GM21737 (cell line): ENCODE data around the gene EPS8.
"Not testable (repeated sequence)": the region's sequence is repeated elsewhere in the genome, so short reads cannot be mapped to it uniquely, and the experiment has no call there.

Experiments
- ATAC-seq: cut with Tn5 transposase; IDR thresholded peaks from one replicate; pipeline ENCODE4 v1.9.1; 2021; ENCODE audit warnings: mild to moderate bottlenecking, moderate library complexity; ENCODE audit not compliant: unreplicated experiment

The EPS8 gene

GRCh38 chr12:15757553-15758255, 31.5 kb downstream of the EPS8 start:
- no peak for ATAC-seq

GRCh38 chr12:15756822-15757221, 32.4 kb downstream of the EPS8 start:
- no peak for ATAC-seq

GRCh38 chr12:15754233-15754632, 35.0 kb downstream of the EPS8 start:
- ATAC-seq: no peak

- no peak for ATAC-seq
Measured at GRCh38 chr12:15752785-15753184, 36.4 kb downstream of the EPS8 start.

GRCh38 chr12:15751741-15752140, 37.4 kb downstream of the EPS8 start:
- no peak for ATAC-seq

GRCh38 chr12:15749937-15750336, 39.3 kb downstream of the EPS8 start:
- no peak for ATAC-seq

GRCh38 chr12:15741870-15742269, 47.3 kb downstream of the EPS8 start:
- ATAC-seq: not testable (repeated sequence)

GRCh38 chr12:15741082-15741481, 48.1 kb downstream of the EPS8 start:
- no peak for ATAC-seq

- ATAC-seq: not testable (repeated sequence)
Measured at GRCh38 chr12:15740389-15740788, 48.8 kb downstream of the EPS8 start.

- no peak for ATAC-seq
Measured at GRCh38 chr12:15738438-15739015, 50.7 kb downstream of the EPS8 start.

- no peak for ATAC-seq
Measured at GRCh38 chr12:15735837-15736615, 53.2 kb downstream of the EPS8 start.

- ATAC-seq: no peak
Measured at GRCh38 chr12:15733136-15733535, 56.1 kb downstream of the EPS8 start.

- ATAC-seq: no peak
Measured at GRCh38 chr12:15732341-15733061, 56.7 kb downstream of the EPS8 start.

GRCh38 chr12:15731940-15732339, 57.2 kb downstream of the EPS8 start:
- ATAC-seq: no peak

GRCh38 chr12:15729097-15729496, 60.1 kb downstream of the EPS8 start:
- no peak for ATAC-seq

- ATAC-seq: no peak
Measured at GRCh38 chr12:15728118-15728598, 61.0 kb downstream of the EPS8 start.

GRCh38 chr12:15726878-15727150, 62.4 kb downstream of the EPS8 start:
- no peak for ATAC-seq

- no peak for ATAC-seq
Measured at GRCh38 chr12:15726027-15726877, 62.9 kb downstream of the EPS8 start.

- ATAC-seq: no peak
Measured at GRCh38 chr12:15722951-15723350, 66.2 kb downstream of the EPS8 start.

- no peak for ATAC-seq
Measured at GRCh38 chr12:15721316-15722115, 67.7 kb downstream of the EPS8 start.
